ENCODE data around the gene PIEZO2.
"Not testable (repeated sequence)": the region's sequence is repeated elsewhere in the genome, so short reads cannot be mapped to it uniquely, and the experiment has no call there.

The PIEZO2 gene

DNA sequence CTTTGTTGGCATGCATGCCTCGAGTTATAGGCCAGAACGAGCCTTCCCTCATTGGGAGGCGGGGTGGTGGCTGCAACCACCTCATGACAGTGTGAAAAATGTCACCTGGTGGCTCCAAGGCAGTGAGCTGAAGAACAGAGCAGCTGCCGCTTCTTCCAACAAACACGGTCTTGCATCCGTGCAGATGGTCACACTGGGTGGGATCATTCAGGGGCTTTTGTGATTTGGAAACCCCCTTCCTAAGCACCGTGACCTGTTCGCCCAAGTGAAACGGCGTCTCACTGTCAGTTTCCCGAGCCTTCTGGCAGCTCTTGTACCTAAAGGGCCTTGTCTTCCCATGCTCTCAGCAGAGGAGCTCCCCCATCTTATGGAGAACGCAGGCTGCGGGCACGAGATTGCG, 463.9 kb downstream of the PIEZO2 start:
- no peak for DNase-seq (ENCODE audit: low read depth)

DNA sequence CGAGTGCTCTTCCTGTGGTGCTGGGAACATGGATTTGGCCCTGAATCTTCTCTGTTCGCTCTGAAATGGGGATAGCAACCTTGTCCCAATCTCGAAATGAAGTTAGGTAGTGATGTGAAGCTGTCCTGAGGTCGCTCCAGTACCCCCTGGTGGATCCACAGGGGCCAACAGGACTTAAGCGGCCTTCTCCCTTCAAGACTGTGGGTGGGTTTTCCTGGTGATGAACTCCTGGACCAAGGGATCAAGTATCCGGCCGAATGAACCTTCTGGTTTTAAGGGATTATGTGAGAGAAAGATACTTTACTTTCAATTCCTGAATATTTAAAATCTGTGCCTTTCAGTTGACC, 467.0 kb downstream of the PIEZO2 start:
- DNase-seq (ENCODE audit: low read depth), result no peak

DNA sequence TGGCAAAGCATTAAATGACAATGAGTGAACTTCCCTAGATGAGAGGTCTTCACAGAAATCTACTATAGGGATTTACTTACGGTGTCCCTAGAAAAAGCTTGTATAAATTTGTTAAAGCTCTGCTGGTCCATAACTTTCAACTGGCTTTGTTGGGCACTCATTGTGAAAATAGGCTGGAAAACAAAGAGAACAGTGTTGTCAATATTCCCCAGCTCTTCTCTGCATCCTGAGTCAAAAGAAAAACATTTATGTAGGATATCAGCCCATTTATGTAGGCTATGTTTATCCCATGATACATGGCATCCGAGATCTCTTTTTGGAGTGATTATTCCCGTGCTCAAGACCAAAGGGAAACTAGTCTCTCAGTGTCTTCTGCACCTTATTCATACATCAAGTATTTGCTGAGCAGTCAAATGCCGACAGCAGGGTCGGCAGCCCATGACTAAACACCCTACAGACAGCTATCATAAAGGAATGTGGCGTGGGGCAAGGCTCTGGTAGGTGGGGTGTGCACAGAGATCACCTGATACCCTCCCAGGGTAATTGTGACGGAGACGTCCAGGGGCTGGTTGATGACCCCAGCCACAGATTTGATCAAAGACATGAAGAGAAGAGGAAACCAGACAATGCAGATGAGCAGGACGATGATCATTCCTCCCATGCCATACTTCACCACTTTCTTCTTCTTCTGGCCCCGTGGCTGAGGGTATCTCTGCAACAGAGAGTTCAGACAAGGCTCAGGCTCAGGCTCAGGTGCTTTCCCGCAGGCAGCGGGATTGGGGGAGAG, 467.6 kb downstream of the PIEZO2 start:
- DNase-seq (ENCODE audit: low read depth), result no peak

- no peak for DNase-seq (ENCODE audit: low read depth)
Observed at GRCh38 chr18:10680271-10680596, 469.1 kb downstream of the PIEZO2 start.

DNA sequence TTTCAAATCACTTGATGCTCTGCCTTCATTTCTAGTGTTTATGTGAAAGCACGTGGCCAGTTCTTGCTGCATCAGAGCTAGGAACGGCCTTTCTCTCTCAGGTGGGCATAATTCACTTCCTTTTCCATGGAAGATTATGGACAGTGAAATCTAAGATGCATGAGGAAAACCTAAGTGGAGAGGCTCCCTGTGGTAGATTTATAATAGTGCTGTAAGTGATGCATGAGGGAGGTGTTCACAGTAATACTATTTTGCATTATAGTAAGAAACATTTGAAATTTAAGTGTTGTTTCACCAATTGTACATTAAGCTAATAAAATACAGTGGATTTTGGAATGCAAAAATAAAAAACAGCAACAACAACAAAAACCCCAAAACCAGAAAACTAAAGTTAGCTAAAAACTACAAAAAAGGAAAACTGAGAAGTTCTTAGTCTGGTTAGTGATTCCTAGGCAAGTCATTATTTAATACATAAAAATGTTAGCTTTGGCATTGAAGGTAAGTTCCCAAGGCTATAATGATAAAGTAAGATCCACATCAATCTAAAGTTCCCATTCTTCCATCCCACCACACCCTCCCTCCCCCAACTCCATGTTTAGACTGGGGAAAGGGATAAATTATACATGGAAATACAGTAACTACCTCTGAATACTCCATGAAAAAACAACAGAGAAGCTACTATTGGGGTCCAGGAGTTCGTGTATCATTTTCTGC, 469.7 kb downstream of the PIEZO2 start:
- DNase-seq (ENCODE audit: low read depth), result no peak

DNA sequence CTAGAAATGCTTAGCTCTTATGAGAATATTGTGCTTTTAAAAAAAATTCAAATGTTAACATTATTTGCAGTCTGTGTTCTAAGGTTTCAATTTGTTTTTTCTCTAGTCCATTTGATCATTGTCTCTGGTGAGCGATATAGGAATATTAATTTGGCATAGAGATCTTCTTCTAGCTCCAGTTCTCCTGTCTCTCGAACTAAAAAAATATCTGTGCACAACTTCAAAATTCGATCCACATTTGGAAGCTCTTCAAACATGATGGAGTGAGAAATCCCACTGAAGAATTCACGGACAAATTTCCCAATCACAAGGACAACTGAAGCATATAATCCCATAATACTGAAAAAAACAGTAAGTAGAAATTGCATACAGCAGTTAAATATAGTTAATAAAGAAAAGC, 477.9 kb downstream of the PIEZO2 start:
- no peak for DNase-seq (ENCODE audit: low read depth)

DNA sequence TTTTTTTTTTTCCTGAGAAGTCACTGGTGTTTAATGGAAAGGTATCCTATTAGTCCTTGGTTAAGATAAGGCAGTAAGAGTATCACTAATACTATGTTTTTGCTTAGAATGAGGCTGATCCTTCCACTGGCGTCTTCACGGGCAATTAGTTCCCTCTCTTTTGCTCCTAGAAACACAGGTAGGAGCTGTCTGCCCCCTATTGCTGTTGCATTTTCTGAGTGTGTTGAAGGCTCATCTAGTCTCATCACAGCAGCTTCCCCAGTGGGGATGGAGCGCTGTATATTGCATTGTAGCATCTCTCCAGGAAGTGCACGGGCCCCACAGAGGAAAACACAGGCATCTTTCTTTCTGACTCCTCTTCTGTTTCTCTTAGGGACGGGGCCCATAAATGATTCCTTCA, 478.5 kb downstream of the PIEZO2 start:
- no peak for DNase-seq (ENCODE audit: low read depth)

- DNase-seq (ENCODE audit: low read depth), result peak; percentile 3
Observed at GRCh38 chr18:10669441-10670100, 479.8 kb downstream of the PIEZO2 start.

DNA sequence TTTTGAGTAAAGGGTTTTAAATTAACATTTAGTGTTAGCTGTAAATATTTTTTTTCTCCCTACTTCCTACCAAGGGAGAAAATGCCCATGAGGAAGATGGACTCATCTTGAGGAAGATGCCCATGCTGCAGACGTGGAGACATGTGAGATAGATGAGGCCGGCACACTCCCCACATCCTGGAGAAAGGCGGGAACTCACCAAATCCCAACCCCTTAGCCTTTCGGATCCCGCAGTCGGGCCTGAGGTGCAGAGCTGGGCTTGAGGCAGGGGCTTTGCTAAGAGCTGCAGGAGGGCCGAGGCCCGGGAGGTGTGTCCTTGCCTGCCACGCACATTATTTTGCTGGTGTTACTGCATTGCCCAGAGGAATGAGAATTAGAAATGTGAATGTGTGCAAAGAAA, 485.6 kb downstream of the PIEZO2 start:
- DNase-seq (ENCODE audit: low read depth), result no peak

GRCh38 chr18:10661317-10661716, 488.1 kb downstream of the PIEZO2 start:
- peak; percentile 57 for DNase-seq (ENCODE audit: low read depth)

DNA sequence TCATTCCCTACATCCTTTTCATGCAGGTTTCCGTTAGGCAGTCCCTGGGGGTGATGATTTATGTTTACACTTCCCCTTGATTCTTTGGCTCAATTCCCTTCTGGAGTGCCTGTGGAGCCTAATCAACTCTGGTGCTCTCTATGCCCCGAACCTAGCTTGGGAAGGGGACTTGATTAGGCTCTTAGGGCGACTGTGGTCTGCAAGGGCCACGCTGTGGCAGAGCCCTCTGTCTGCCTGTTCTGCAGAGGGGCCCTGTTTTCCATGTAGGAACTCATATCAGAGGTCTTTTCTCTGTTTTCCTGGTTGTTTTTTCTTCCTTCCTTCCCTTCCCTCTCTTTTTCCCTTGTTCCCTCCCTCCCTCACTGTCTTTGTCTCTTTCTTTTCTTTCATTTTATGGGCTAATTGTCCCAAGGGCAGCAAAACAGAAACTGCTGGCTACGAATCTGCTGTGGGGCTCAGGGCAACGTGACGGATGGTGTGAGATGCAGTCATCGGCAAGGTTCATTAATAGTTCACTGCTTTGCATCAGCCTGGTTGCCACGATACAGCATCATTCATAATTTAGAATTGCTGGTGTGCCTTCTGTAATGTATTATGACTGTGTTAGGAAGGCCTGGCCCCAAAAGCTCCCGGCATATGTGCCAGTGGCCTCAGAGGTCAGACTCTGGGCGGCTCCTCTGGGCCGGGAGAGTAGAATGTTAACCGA, 489.0 kb downstream of the PIEZO2 start:
- DNase-seq (ENCODE audit: low read depth), result peak; percentile 52

DNA sequence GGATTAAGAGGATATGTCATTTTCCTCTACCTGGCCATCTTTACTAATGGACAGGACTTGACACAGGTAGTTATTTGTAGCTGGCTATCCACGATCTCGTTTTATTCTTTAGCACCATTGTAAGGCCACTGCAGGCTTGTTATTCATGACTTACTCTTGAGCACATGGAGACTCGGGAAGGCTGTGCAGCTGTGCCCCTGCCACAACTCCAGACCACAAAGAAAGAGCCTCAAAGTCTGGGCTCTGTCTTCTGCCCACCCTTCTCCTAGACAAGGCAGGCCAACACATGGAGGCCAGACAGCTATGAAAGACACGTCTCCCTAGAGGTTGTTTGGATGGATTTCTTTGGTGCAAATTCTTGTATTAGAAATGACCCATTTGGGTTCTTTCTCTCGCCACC, 489.8 kb downstream of the PIEZO2 start:
- no peak for DNase-seq (ENCODE audit: low read depth)

DNA sequence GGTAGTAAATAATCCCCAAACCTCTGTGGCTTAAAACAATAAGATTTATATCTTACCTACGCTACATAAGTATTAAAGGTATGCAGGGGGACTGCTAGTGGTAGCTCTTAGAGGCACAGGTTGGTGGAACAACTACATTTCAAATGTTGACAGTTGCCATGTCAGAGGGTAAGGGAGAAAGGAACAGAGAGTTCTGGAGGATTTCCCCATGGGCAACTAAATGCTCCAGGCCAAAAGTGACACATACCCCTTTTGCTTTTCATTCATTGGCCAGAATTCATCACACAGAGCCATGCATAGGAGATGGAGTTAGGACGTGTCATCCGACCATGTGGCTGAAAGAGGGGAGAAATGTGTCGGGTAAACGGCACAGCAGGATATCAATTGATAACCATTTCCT, 490.4 kb downstream of the PIEZO2 start:
- DNase-seq (ENCODE audit: low read depth), result no peak

GRCh38 chr18:10644003-10644402, 505.4 kb downstream of the PIEZO2 start:
- DNase-seq (ENCODE audit: low read depth), result not testable (repeated sequence)

- DNase-seq (ENCODE audit: low read depth), result not testable (repeated sequence)
Observed at GRCh38 chr18:10642915-10643524, 506.3 kb downstream of the PIEZO2 start.

GRCh38 chr18:10638539-10638885, 510.9 kb downstream of the PIEZO2 start:
- DNase-seq (ENCODE audit: low read depth), result not testable (repeated sequence)

- not testable (repeated sequence) for DNase-seq (ENCODE audit: low read depth)
Observed at GRCh38 chr18:10637858-10638538, 511.4 kb downstream of the PIEZO2 start.

DNA sequence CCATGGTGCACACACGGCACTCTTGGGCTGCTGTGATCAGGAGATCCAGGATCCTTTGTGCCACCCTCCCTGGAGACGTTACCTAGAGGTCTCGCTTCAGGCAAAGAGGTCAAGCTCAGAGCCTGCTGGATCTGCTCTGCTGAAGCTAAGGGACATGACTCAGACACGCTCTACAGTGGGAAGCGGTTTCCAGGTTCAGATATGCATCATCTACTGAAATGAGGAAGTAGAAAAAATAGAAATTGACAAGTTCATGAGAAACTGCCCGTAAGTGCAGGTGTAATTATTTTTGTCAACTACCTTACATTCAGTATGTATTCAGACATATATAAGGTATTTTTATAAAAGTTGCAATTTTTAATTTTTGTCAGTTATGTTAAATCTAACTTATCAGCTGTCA, 520.3 kb downstream of the PIEZO2 start:
- DNase-seq (ENCODE audit: low read depth), result not testable (repeated sequence)

GRCh38 chr18:10626606-10627213, 522.7 kb downstream of the PIEZO2 start:
- DNase-seq (ENCODE audit: low read depth), result not testable (repeated sequence)

- DNase-seq (ENCODE audit: low read depth), result not testable (repeated sequence)
Observed at GRCh38 chr18:10623606-10624005, 525.8 kb downstream of the PIEZO2 start.

GRCh38 chr18:10622982-10623381, 526.4 kb downstream of the PIEZO2 start:
- not testable (repeated sequence) for DNase-seq (ENCODE audit: low read depth)

Measured in amniotic epithelial cell (primary cell).